Activated CD4-positive, alpha-beta memory T cell treated with anti-CD3 and anti-CD28 coated beads, Interleukin-2, amount 10 ng/mL, durations not matched to agents 7 days and 5 days (primary cell): ENCODE measurements around the gene TLR9. TPM values are rescaled to one million over a fixed set of nuclear protein-coding genes. Genes with fewer than 3 reads are reported as not detected.

Source experiments
- CTCF ChIA-PET: fragments of 350-600 bp; sonication (Branson Sonifier 250); formaldehyde crosslinking; loops from one replicate; lab custom pipeline; 2021; ENCODE audit warnings: antibody characterized with exemption, inconsistent platforms; lab: Charles Lee
- POLR2A ChIA-PET: fragments of 350-600 bp; sonication (Branson Sonifier 250); formaldehyde crosslinking; loops from one replicate; lab custom pipeline; 2021; ENCODE audit warnings: antibody characterized with exemption; lab: Charles Lee
- DNase-seq: peaks from one replicate; pipeline ENCODE4 v3.0.0-alpha.2; 2020
- H3K27ac Mint-ChIP-seq: one replicate; pipeline ENCODE4 v1.8.0; 2021; ENCODE audit warnings: mild to moderate bottlenecking, mixed read lengths
- H3K27me3 Mint-ChIP-seq: one replicate; pipeline ENCODE4 v1.8.0; 2021; ENCODE audit warnings: mixed read lengths
- H3K36me3 Mint-ChIP-seq: one replicate; pipeline ENCODE4 v1.8.0; 2021; ENCODE audit warnings: low read depth, mixed read lengths
- H3K4me1 Mint-ChIP-seq: one replicate; pipeline ENCODE4 v1.8.0; 2021; ENCODE audit warnings: mixed read lengths
- H3K4me3 Mint-ChIP-seq: one replicate; pipeline ENCODE4 v1.8.0; 2021; ENCODE audit warnings: mild to moderate bottlenecking, mixed read lengths
- H3K9me3 Mint-ChIP-seq: one replicate; pipeline ENCODE4 v1.8.0; 2021; ENCODE audit warnings: mixed read lengths
- total RNA-seq, 2 experiments: library from RNA; stranded (reverse); gene quantifications; one replicate each; pipeline ENCODE4 v1.2.3, GENCODE V29; 2021

Gene TLR9
- total RNA-seq, 2 experiments from 2014 or later = 0.55 to 0.83 TPM

DNA sequence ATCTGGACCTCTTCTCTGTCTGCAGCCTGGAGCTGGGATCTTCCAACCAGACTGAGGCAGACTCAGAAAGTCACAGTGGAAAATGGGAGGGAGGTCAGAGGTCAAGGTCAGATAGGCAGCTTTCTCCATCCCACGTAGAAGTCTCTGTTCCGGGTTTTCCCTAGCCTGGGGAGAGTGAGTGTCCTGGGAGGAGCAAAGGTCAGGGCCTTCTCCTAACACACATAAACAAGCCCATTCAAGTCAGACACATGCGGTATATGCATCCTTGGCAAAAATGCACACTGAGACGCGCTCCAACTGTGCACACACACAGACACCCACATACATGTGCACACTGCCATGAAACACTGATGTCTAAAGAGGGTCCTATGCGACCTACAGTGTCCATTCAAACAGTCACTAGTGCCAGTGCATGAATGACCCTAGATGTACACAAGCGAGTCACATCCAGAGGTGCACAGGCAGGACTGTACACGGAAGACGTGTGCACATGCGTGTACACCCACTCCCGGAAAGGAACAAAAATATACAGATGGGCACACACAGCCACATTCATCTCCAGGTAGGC lies 12.8 kb upstream of the TLR9 start:
- Mint-ChIP-seq H3K27me3 (no peaks in the 10 kb centered on the region), H3K4me3 (peak overlapping the region; percentile 95), H3K27ac (peak overlapping the region; percentile 86), H3K36me3 (peaks cover 63% of the 10 kb centered on the region), H3K4me1 (peaks cover 76% of the 10 kb centered on the region), H3K9me3 (no peaks in the 10 kb centered on the region)
- ChIA-PET CTCF (interaction anchor here (0.8 to 9.0 kb wide), 12 partner anchors 11 to 236 kb away, joined by 3 to 147 read pairs (median 4); partner anchors contain the start of gene WDR82), POLR2A (interaction anchor here (0.7 to 21.6 kb wide), 11 partner anchors 15 to 210 kb away, joined by 3 to 1001 read pairs (median 4); partner anchors contain the start of genes DUSP7, GLYCTK, POC1A and PPM1M)
- no peak for DNase-seq

GRCh38 chr3:52237657-52238172 lies 12.3 kb upstream of the TLR9 start:
- Mint-ChIP-seq H3K4me3 (peak overlapping the region; percentile 95), H3K27me3 (no peaks in the 10 kb centered on the region), H3K36me3 (peaks cover 59% of the 10 kb centered on the region), H3K27ac (peak overlapping the region; percentile 86), H3K9me3 (no peaks in the 10 kb centered on the region), H3K4me1 (peaks cover 76% of the 10 kb centered on the region)
- ChIA-PET CTCF (interaction anchor here (0.8 to 9.0 kb wide), 11 partner anchors 11 to 236 kb away, joined by 3 to 147 read pairs (median 5); partner anchors contain the start of genes TLR9 and WDR82), POLR2A (interaction anchor here (0.7 to 21.6 kb wide), 6 partner anchors 16 to 211 kb away, joined by 3 to 1001 read pairs (median 62); partner anchors contain the start of genes DUSP7, GLYCTK, PPM1M and TLR9)
- no peak for DNase-seq

GRCh38 chr3:52237006-52237656 lies 11.7 kb upstream of the TLR9 start:
- H3K4me3 Mint-ChIP-seq = peak overlapping the region; percentile 95
- H3K27me3 Mint-ChIP-seq = no peaks in the 10 kb centered on the region
- no peak for DNase-seq
- no peaks in the 10 kb centered on the region for H3K9me3 Mint-ChIP-seq
- H3K4me1 Mint-ChIP-seq = peaks cover 78% of the 10 kb centered on the region
- H3K36me3 Mint-ChIP-seq = peaks cover 60% of the 10 kb centered on the region
- ChIA-PET POLR2A (interaction anchor here (1.1 to 21.6 kb wide), 4 partner anchors 16 to 180 kb away, joined by 3 to 1001 read pairs (median 217); partner anchors contain the start of genes DUSP7, GLYCTK, PPM1M and TLR9), CTCF (interaction anchor here (0.9 to 9.0 kb wide), 9 partner anchors 12 to 235 kb away, joined by 3 to 147 read pairs (median 8); partner anchors contain the start of genes TLR9 and WDR82)
- peak overlapping the region; percentile 61 for H3K27ac Mint-ChIP-seq

GRCh38 chr3:52236424-52236886 lies 11.0 kb upstream of the TLR9 start:
- Mint-ChIP-seq H3K4me3 (no peak overlapping the region), H3K36me3 (peaks cover 63% of the 10 kb centered on the region)

GRCh38 chr3:52234516-52235447 lies 9.3 kb upstream of the TLR9 start:
- Mint-ChIP-seq H3K4me1 (peaks cover 64% of the 10 kb centered on the region), H3K27me3 (no peaks in the 10 kb centered on the region), H3K9me3 (no peaks in the 10 kb centered on the region), H3K27ac (peak overlapping the region; percentile 21), H3K4me3 (no peak overlapping the region), H3K36me3 (peaks cover 65% of the 10 kb centered on the region)
- DNase-seq = no peak
- POLR2A ChIA-PET = interaction anchor here (1.2 to 21.6 kb wide), 6 partner anchors 9 to 105 kb away, joined by 3 to 1001 read pairs (median 63); partner anchors contain the start of genes GLYCTK, PPM1M, TLR9 and WDR82
- CTCF ChIA-PET = interaction anchor here (0.6 to 9.0 kb wide), 10 partner anchors 9 to 108 kb away, joined by 3 to 147 read pairs (median 6); partner anchors contain the start of genes GLYCTK and TLR9

More at GRCh38 chr3:52236424-52236886, 11.0 kb upstream of the TLR9 start:
- peak overlapping the region; percentile 16 for H3K27ac Mint-ChIP-seq
- H3K4me1 Mint-ChIP-seq = peaks cover 76% of the 10 kb centered on the region
- CTCF ChIA-PET = interaction anchor here (0.9 to 9.0 kb wide), 6 partner anchors 11 to 102 kb away, joined by 3 to 147 read pairs (median 6); partner anchors contain the start of gene TLR9
- DNase-seq = no peak
- H3K27me3 Mint-ChIP-seq = no peaks in the 10 kb centered on the region
- POLR2A ChIA-PET = interaction anchor here (9.0 to 21.6 kb wide), 3 partner anchors 15 to 43 kb away, joined by 121 to 1001 read pairs (median 313); partner anchors contain the start of genes GLYCTK, PPM1M, TLR9 and WDR82
- no peaks in the 10 kb centered on the region for H3K9me3 Mint-ChIP-seq

GRCh38 chr3:52233968-52234367 lies 8.5 kb upstream of the TLR9 start:
- H3K27me3 Mint-ChIP-seq = no peaks in the 10 kb centered on the region
- peaks cover 62% of the 10 kb centered on the region for H3K4me1 Mint-ChIP-seq
- H3K36me3 Mint-ChIP-seq = peaks cover 65% of the 10 kb centered on the region
- no peak overlapping the region for H3K4me3 Mint-ChIP-seq
- CTCF ChIA-PET = interaction anchor here (0.6 to 9.0 kb wide), 8 partner anchors 9 to 107 kb away, joined by 3 to 147 read pairs (median 6); partner anchors contain the start of genes GLYCTK and TLR9
- no peaks in the 10 kb centered on the region for H3K9me3 Mint-ChIP-seq
- DNase-seq = no peak
- POLR2A ChIA-PET = interaction anchor here (1.6 to 21.6 kb wide), 5 partner anchors 13 to 106 kb away, joined by 3 to 1001 read pairs (median 121); partner anchors contain the start of genes GLYCTK, PPM1M, TLR9 and WDR82
- peak overlapping the region; percentile 21 for H3K27ac Mint-ChIP-seq

DNA sequence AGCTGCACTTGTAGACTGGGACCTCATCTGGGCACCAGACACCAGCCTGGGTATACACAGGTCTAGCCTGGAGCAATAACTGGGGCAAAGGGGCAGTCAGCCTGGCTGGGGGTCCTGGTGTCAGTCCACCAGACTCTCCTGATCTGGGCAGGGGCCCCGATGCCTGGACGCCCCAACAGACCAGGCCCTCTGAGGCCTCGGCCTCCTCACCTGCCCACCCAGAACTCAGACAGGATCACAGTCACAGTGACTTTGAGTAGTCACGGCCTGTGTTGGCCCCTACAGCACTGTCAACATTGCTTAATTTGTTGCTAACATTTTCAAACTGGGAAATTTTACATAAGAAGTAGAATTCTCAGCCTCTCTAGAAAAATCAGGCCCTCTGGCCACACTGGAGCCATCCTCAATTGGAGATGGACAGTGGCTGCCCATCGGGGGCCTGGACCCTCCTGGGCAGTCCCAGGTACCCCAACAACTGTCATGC lies 7.7 kb upstream of the TLR9 start:
- Mint-ChIP-seq H3K4me3 (no peak overlapping the region), H3K36me3 (peaks cover 60% of the 10 kb centered on the region), H3K27me3 (no peaks in the 10 kb centered on the region), H3K9me3 (no peaks in the 10 kb centered on the region), H3K27ac (peak overlapping the region; percentile 31), H3K4me1 (peaks cover 58% of the 10 kb centered on the region)
- POLR2A ChIA-PET = interaction anchor here (1.2 to 3.5 kb wide), 3 partner anchors 12 to 55 kb away, joined by 3 to 26 read pairs (median 18); partner anchors contain the start of genes GLYCTK, PPM1M and WDR82
- no peak for DNase-seq
- CTCF ChIA-PET = interaction anchor here (1.6 to 9.0 kb wide), 9 partner anchors 12 to 152 kb away, joined by 4 to 147 read pairs (median 8); partner anchors contain the start of genes GLYCTK, POC1A and WDR82

DNA sequence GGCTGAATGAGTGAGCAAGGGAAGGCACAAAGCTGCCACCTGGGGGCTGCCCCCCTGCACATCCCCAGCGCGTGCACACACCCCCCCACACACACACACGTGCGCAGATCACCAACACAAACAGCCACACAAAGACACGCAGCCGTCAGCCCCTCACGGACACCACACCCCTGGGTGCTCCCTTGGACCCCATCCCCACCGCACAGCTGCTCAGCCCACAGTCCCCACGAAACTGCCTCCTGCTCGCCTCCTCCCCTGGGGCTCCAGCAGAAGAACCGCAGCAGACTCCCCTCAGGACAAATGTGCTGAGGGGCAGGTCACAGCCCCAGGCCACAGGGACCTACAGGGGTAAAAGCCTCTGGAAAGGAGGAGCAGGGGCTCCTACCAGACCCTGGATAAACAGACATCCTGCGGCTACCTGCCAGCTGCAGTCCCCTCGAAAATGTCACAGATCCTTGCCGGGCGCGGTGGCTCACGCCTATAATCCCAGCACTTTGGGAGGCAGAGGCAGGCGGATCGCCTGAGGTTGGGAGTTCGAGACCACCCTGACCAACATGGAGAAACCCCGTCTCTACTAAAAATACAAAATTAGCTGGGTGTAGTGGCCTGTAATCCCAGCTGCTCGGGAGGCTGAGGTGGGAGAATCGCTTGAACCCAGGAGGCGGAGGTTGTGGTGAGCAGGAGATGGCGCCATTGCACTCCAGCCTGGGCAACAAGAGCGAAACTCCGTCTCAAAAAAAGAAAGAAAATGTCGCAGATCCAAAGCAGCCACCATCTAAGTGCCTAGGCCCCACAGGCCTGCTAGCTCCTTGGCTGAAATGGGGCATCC lies 7.0 kb upstream of the TLR9 start:
- ChIA-PET POLR2A (interaction anchor here (1.2 to 3.5 kb wide), 9 partner anchors 8 to 107 kb away, joined by 3 to 26 read pairs (median 9); partner anchors contain the start of genes GLYCTK, PPM1M and WDR82), CTCF (interaction anchor here (1.1 to 9.0 kb wide), 20 partner anchors 9 to 215 kb away, joined by 3 to 147 read pairs (median 6); partner anchors contain the start of genes DNAH1, GLYCTK, POC1A and WDR82)
- Mint-ChIP-seq H3K27ac (peak overlapping the region; percentile 47), H3K4me3 (no peak overlapping the region), H3K4me1 (peaks cover 52% of the 10 kb centered on the region), H3K27me3 (no peaks in the 10 kb centered on the region), H3K36me3 (peaks cover 65% of the 10 kb centered on the region), H3K9me3 (no peaks in the 10 kb centered on the region)
- peak; percentile 46 for DNase-seq

DNA sequence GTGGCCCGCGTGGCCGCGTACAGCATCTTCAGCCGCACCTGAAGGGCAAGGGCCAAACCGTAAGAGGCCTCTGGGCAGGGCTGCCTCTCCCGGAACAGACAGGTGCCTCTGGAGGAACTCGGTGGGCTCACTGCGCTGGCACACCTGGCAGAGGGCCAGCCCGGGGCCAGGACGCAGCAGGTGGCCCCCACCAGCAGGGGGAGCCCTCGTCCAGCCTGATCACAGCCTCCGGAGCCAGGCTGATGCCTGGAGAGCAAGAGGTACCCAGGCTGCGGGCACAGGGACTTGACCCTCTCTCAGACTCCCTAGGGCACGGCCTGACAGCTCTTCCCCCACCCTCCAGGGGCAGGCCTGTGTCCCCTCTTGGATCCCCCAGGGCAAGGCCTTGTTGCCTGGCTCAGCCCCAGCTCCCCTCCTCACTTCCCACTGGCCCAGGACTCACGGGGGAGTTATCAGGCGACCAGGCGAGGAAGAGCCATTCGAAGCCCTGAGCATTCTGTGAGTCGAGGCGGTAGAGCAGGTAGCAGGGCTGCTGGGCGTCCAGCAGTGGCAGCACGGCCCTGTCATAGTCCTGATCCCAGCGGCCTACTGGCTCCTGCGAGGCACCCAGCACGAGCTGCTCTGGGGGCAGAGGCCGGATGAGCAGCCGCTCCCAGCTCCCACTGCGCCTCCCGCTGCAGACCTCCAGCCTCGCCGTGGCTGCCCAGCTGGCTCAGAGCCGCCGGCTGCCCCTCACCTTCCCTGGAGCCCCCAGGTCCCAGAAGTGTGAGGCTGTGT lies 6.2 kb upstream of the TLR9 start:
- Mint-ChIP-seq H3K9me3 (no peaks in the 10 kb centered on the region), H3K36me3 (peaks cover 65% of the 10 kb centered on the region), H3K27me3 (no peaks in the 10 kb centered on the region), H3K27ac (peak overlapping the region; percentile 63), H3K4me1 (peaks cover 45% of the 10 kb centered on the region), H3K4me3 (no peak overlapping the region)
- ChIA-PET CTCF (interaction anchor here (0.8 to 9.0 kb wide), 28 partner anchors 10 to 216 kb away, joined by 3 to 147 read pairs (median 4); partner anchors contain the start of genes DNAH1, GLYCTK, POC1A and WDR82), POLR2A (interaction anchor here (0.9 to 3.5 kb wide), 12 partner anchors 9 to 154 kb away, joined by 3 to 26 read pairs (median 6); partner anchors contain the start of genes GLYCTK and WDR82)
- peak; percentile 87 for DNase-seq
